Measurements from ENCODE around the gene KLHL22.

Gene KLHL22

DNA sequence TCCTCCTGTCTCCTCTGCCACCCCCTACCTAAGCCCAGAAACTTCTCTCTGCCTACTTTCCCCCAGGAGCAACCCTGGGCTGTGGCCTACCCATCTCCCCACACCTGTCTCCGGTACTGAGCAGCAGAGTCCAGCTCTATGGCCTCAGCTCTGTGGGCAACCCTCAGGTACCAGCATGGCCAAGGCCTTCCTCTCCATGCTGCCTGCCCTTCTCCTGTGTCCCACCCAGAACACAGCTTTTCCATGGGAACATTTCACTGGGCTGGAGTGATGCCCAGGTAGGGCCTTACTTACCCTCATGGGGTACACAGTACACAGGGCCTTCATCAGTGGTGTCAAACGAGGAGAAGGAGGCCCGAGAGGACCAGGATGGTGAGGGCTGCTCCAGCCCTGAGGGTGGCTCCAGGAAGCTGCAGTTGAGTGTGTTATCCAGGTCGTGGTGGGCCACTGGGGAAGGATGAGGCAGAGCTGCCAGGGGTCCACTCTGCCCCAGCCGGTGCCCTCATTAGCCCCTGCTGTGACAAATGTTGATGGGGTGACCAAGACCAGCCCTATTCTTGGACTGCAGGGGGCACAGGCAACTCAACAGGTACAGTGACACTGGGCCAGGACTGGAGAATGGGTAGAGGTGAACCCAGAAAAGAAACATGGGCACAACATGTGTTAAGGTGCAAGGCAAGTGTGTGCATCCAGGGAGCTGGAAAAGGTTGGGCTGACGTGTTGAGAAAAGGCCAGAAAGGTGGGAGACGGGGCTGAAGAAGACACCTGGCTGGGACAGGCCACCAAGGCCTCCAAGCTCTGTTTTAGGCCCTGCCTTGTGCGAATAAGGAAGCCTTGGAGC lies 68.3 kb downstream of the KLHL22 start:
- peaks cover 33% of the 10 kb centered on the region for H3K4me1 Mint-ChIP-seq (ENCODE audit: low read depth)
- no peak overlapping the region for H3K27ac Mint-ChIP-seq
- no peaks in the 10 kb centered on the region for H3K9me3 Mint-ChIP-seq
- H3K36me3 Mint-ChIP-seq (ENCODE audit: low read depth), result no peaks in the 10 kb centered on the region
- no peak overlapping the region for H3K4me3 Mint-ChIP-seq
- intact Hi-C loops (cut with micrococcal nuclease), result no loop called here
- H3K27me3 Mint-ChIP-seq, result peaks cover 90% of the 10 kb centered on the region

DNA sequence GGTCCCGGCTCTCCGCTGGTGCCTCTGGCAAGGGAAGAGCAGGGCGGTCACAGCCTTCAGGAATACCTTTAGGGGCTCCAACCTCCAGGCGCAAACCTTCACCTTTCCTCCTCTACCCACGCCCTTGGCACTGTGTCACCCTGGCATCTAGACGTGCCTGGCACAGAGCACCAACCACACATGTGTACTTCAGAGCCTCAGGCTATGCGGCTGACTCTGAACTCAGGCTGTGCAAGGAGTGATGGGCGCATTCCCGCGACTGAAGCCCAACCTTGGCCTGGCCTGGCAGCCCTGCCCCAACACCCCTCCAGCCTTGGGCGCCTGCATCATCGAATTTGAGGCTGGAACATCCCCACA lies 69.4 kb downstream of the KLHL22 start:
- Mint-ChIP-seq H3K4me3 (no peak overlapping the region), H3K27ac (no peak overlapping the region), H3K4me1 (ENCODE audit: low read depth) (peaks cover 23% of the 10 kb centered on the region), H3K9me3 (no peaks in the 10 kb centered on the region), H3K27me3 (peaks cover 79% of the 10 kb centered on the region), H3K36me3 (ENCODE audit: low read depth) (no peaks in the 10 kb centered on the region)
- intact Hi-C loops (cut with micrococcal nuclease), result no loop called here

DNA sequence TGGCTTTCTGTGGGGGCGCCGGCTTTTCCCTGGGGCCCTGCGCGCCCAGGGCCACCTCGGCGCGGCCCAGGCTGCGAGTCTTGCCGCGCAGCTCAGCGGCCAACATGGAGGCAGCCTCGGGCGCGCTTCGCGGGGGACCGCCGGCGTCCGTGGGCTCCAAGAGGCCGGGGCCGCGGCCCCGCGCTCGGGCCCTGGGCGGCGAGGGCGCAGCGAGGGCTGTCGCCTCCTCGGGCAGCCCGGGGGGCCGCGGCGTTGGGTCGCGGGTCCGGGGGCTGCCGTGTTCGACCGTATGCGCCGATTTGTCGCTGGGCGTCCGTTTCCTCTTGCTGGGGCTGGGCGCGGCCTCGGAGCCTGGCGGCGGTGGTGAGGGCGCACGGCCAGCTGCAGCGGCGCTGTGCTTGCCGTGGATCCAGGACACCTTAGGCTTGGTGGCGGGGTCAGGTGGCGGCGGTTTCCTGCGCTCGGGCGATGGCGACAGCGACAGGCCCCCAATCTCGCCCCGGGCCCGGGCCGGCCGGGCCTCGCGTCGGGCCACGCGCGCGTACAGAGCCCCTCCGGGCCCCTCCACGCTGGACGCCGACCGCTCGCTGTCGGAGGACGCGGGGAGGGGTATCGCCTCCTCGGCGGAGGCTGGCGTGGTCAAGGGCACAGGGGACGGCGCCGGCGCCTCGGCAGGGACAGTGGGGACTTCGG lies 69.9 kb downstream of the KLHL22 start:
- no peaks in the 10 kb centered on the region for H3K36me3 Mint-ChIP-seq (ENCODE audit: low read depth)
- H3K27ac Mint-ChIP-seq, result no peak overlapping the region
- H3K4me3 Mint-ChIP-seq, result no peak overlapping the region
- H3K27me3 Mint-ChIP-seq, result peaks cover 73% of the 10 kb centered on the region
- H3K9me3 Mint-ChIP-seq, result no peaks in the 10 kb centered on the region
- H3K4me1 Mint-ChIP-seq (ENCODE audit: low read depth), result peaks cover 18% of the 10 kb centered on the region
- intact Hi-C loops (cut with micrococcal nuclease), result no loop called here

DNA sequence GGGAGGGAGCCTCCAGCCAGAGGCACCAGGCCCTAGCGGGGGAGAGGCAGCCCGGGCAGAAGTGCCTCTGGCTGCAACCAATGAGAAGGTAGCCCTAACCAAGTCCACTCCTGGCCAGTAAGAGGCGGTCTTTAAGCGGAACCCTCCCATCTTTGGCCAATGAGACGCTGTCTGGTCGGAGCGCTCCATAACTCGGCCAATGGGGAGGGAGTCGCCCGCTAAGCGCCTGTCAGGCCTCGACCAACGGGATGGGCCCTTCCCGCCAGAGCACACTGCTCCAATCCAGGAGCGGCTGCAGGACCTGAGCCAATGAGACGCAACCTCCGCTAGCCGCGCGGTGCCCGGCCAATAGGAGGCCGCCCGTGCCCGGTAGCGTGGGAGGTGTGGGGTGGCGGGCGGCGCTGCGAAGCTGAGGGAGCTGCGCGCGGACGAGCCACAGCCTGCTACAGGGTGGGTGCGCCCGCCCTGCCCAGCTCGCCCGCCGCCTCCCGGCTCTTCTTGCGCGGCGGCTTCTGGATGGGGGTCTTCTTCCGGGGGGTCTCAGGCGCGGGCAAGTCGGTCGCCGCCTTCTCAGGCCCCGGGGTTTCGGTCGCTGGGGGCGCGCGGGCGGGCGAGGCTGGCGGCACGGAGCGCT lies 70.5 kb downstream of the KLHL22 start:
- H3K4me3 Mint-ChIP-seq, result peak overlapping the region; percentile 67
- H3K4me1 Mint-ChIP-seq (ENCODE audit: low read depth), result peaks cover 11% of the 10 kb centered on the region
- H3K27ac Mint-ChIP-seq, result no peak overlapping the region
- no peaks in the 10 kb centered on the region for H3K36me3 Mint-ChIP-seq (ENCODE audit: low read depth)
- H3K9me3 Mint-ChIP-seq, result no peaks in the 10 kb centered on the region
- intact Hi-C loops (cut with micrococcal nuclease), result no loop called here
- peaks cover 67% of the 10 kb centered on the region for H3K27me3 Mint-ChIP-seq

DNA sequence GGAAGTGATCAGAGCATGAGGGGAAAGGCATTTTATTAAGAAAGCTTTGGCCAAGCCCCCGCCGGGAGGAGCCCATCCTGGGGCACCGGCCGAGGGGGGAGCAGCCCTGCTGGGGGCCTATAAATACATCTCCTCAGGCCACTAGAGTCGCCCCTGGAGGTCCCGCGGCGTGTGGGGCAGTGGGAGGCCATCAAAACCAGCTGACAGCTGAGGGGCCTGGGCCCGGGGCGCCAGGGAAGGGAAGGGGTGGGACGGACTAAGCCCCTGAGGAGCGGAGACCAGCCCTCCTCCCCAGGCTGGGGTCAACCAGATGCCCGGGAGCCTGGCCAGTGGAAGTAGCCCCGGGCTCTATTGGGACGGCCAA lies 71.0 kb downstream of the KLHL22 start:
- Mint-ChIP-seq H3K9me3 (no peaks in the 10 kb centered on the region), H3K4me1 (ENCODE audit: low read depth) (peaks cover 7% of the 10 kb centered on the region), H3K36me3 (ENCODE audit: low read depth) (no peaks in the 10 kb centered on the region), H3K4me3 (no peak overlapping the region), H3K27ac (no peak overlapping the region), H3K27me3 (peaks cover 62% of the 10 kb centered on the region)
- intact Hi-C loops (cut with micrococcal nuclease), result no loop called here

DNA sequence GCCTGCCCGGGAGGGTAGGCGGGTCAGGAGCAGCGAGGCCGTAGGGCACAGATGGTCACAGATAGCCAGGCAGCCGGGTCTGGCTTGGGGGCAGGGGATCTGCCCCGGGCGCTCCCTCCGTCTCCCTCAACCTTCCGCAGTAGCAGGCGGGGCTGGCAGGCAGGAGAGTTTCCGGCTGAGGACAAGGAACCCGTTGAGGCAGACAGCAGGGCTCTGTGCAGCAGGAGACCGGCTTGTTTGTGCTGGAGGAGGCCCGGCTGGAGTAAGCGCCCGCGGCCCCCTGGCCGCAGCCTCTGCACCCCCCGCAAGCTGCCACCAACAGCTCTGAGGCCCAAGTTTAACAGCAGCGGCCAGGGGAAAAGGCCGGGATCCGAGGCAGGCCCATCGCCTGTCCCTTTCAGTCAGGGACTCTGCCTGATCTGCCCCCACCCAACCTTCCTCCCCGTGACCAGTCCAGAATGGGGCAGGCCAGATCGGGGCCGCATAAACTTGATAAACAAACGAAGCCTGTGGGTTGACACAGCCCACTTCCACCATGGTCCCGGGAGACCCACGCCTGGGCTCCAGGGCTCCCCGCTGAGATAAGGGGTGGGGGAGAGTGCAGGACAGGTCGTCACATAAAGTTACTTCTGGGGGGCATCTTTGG lies 71.6 kb downstream of the KLHL22 start:
- H3K4me3 Mint-ChIP-seq, result no peak overlapping the region
- intact Hi-C loops (cut with micrococcal nuclease), result no loop called here
- H3K27me3 Mint-ChIP-seq, result peaks cover 60% of the 10 kb centered on the region
- H3K36me3 Mint-ChIP-seq (ENCODE audit: low read depth), result no peaks in the 10 kb centered on the region
- no peak overlapping the region for H3K27ac Mint-ChIP-seq
- H3K9me3 Mint-ChIP-seq, result no peaks in the 10 kb centered on the region
- peaks cover 4% of the 10 kb centered on the region for H3K4me1 Mint-ChIP-seq (ENCODE audit: low read depth)

DNA sequence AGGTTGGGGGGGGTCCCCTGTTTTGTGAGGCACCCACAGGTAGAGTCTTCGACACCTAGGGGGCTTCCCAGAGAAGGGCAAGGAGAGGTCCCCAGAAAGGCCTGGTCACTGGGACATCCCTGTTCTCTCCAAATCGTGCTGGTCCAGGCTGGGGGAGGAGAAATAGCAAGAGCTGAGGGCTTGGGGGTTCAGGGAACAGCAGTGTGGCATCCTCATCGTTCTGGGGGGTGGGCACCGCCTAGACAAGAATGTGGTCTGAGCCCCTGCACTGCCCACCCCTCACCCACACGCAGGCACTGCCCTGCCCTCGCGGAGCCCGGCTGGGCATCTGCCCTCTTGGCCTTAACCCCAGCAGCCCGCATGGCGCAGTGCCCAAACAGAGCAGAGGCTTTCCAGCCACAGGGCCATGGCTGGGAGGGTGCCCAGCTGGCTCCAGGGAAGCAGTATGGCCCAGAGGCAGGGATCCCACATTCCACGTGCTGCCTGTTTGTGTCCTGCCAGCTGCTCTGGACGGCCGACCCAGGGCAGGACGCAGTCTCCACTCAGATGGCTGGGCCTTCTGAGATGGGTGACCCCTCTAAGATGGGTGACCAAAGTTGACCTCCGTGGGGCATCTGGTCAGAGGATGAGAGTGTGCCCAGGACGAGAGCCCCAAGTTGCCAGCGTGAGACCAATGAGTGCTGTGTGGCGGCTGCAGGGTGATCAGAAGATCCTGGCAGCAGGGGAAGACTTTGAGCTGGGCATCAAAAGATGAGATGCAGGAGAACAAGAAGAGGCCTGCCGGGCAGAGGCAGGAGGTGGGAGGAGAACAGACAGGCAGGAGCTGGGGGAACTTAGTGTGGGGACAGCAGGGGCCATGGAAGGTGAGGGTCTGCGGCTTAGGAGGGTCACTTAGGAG lies 72.3 kb downstream of the KLHL22 start:
- Mint-ChIP-seq H3K9me3 (no peaks in the 10 kb centered on the region), H3K4me1 (ENCODE audit: low read depth) (no peaks in the 10 kb centered on the region), H3K27ac (no peak overlapping the region), H3K36me3 (ENCODE audit: low read depth) (no peaks in the 10 kb centered on the region), H3K27me3 (peaks cover 57% of the 10 kb centered on the region), H3K4me3 (no peak overlapping the region)
- intact Hi-C loops (cut with micrococcal nuclease), result no loop called here

DNA sequence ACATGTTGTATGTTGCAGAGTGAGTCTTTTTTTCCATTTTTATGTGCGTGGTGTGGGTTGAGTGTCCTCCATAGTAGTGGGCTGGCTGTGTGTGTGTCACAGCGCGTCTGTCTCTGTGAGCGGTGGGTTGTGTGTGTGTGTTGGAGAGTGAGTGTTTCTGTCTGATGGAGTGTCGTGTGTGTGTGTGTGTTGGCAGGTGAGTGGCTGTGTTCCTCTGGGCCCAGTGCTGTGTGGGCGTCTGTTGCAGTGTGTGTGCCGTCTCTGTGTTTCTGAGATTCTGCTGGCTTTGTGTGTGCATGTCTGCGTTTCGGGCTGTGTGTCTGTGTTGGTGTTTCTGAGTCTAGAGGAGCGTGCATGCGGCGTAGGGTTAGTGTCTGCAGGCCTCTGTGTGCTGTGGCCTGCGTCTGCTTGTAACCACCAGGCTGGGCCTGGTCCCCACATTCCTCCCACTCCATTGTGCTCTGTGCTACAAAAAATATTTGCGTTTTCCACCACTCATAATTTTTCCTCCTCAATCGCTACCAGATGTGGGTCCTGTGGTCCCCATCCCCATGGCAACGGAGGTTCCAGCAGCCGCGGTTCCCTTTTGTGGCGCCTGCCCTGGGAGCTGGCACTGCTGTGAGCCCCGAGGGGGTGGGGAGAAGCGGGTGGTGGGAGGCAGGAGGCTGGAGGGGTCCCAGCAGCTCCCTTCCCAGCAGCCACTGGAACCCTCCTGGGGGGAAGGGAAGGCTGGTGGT lies 73.2 kb downstream of the KLHL22 start:
- Mint-ChIP-seq H3K4me3 (no peak overlapping the region), H3K27ac (no peak overlapping the region), H3K27me3 (peaks cover 50% of the 10 kb centered on the region), H3K4me1 (ENCODE audit: low read depth) (no peaks in the 10 kb centered on the region), H3K9me3 (no peaks in the 10 kb centered on the region), H3K36me3 (ENCODE audit: low read depth) (no peaks in the 10 kb centered on the region)
- intact Hi-C loops (cut with micrococcal nuclease), result no loop called here

DNA sequence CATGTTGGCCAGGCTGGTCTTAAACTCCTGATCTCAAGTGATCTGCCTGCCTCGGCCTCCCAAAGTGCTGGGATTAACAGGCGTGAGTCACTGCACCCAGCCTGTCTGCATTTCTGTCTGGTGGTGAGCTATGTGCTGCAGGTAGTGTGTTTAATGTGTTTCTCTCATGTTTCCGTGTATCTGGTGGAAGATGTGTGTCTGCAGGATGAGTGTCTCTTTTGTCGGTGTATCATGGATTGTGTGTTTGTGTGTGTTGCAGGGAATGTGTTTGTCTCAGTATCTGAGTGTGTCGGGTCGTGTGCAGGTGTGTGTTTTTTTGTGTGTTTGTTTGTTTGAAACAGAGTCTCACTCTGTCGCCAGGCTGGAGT lies 74.1 kb downstream of the KLHL22 start:
- Mint-ChIP-seq H3K4me1 (ENCODE audit: low read depth) (no peaks in the 10 kb centered on the region), H3K4me3 (no peak overlapping the region), H3K36me3 (ENCODE audit: low read depth) (no peaks in the 10 kb centered on the region), H3K27me3 (peaks cover 40% of the 10 kb centered on the region), H3K27ac (no peak overlapping the region), H3K9me3 (no peaks in the 10 kb centered on the region)
- intact Hi-C loops (cut with micrococcal nuclease), result no loop called here

DNA sequence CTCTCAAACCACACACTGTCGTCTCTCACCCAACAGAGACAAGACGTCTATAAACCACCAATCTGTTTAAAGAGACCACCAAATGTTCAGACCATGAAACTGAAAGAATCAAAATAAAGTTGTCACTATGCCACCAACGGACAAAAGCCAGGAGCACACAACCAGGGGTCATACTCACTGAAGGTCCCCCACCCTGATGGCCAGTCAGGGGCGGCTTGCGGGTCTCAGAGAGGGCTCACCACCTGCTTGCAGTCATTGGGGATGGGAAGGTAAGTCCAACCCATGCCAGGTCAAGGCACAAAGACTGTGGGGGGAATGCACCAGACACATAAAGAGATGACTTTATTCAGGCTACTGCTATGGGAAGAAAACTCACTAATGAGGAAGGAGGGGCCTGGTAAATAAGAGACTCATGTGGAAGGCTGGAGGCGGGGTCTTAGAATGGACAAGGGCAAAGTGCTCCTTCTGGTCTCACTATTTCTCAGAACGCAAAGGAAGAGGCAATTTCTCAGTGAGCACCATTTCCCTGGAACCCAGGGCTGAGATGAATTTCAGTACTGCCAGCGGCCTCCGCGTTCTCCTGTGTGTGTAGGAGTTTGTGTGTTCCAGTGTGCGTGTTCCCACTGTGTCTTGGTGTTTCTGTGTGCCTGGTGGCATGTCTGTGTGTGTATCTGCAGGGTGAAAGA lies 75.3 kb downstream of the KLHL22 start:
- Mint-ChIP-seq H3K9me3 (no peaks in the 10 kb centered on the region), H3K4me3 (no peak overlapping the region), H3K27me3 (peaks cover 37% of the 10 kb centered on the region), H3K4me1 (ENCODE audit: low read depth) (no peaks in the 10 kb centered on the region), H3K27ac (no peak overlapping the region), H3K36me3 (ENCODE audit: low read depth) (no peaks in the 10 kb centered on the region)
- intact Hi-C loops (cut with micrococcal nuclease), result no loop called here

DNA sequence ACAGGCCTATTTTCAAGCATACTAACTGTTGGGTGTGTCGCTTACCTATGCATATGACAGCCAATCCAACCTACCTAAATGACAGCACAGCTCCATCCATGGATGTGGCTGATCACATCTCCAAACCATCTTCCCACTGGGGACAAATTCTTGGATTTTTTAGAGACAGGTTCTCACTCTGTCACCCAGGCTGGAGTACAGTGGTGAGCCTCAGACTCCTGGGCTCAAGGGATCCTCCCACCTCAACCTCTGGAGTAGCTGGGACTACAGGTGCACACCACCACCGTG lies 76.0 kb downstream of the KLHL22 start:
- no peak overlapping the region for H3K27ac Mint-ChIP-seq

DNA sequence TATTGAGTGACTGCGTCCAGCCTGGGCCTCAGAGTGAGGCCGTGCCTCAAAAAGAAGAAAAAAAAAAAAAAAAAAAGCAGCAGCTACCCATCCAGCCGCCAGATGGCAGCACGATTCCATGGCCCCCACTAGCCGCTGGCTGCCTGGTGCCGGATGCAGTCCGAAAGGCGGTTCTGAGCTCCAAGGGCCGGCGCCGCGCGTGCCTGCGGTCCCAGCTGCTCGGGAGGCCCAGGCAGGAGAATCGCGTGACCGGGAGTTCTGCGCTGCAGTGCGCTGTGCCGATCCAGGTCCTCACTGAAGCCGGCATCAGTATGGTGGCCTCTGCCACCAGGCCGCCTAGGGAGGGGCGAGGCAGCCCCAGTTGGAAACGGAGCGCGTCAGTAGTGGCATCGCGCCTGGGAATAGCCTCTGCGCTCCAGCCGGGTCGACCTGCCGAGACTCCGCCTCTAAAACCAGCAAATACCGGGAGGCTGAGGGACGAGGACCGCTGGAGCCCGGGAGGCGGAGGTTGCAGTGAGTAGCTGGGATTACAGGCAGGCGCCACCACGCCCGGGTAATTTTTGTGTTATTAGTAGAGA lies 77.3 kb downstream of the KLHL22 start:
- H3K27me3 Mint-ChIP-seq, result peaks cover 18% of the 10 kb centered on the region
- peak overlapping the region; percentile 57 for H3K4me3 Mint-ChIP-seq
- no peaks in the 10 kb centered on the region for H3K36me3 Mint-ChIP-seq (ENCODE audit: low read depth)
- no peaks in the 10 kb centered on the region for H3K9me3 Mint-ChIP-seq
- H3K27ac Mint-ChIP-seq, result no peak overlapping the region
- intact Hi-C loops (cut with micrococcal nuclease), result loop anchor here (1.0 kb wide), 2 partner anchors 38 to 78 kb away; no protein-coding TSS in a partner anchor
- H3K4me1 Mint-ChIP-seq (ENCODE audit: low read depth), result no peaks in the 10 kb centered on the region

More for the DNA sequence above, 76.0 kb downstream of the KLHL22 start:
- Mint-ChIP-seq H3K4me1 (ENCODE audit: low read depth) (no peaks in the 10 kb centered on the region), H3K9me3 (no peaks in the 10 kb centered on the region), H3K27me3 (peaks cover 31% of the 10 kb centered on the region), H3K36me3 (ENCODE audit: low read depth) (no peaks in the 10 kb centered on the region), H3K4me3 (no peak overlapping the region)
- intact Hi-C loops (cut with micrococcal nuclease), result no loop called here

Measured in dendritic cell treated with granulocyte-macrophage colony-stimulating factor and Interleukin-4, amounts not matched to agents 40 ng/mL and 50 ng/mL, for 4 days (primary cell).